ENCODE measurements around the gene FUT4.
"Not testable (repeated sequence)": the region's sequence is repeated elsewhere in the genome, so short reads cannot be mapped to it uniquely, and the experiment has no call there.

FUT4 gene

GRCh38 chr11:94543695-94544645 lies at the start of gene FUT4:
Gene FUT4 (plus strand): TSS chr11:94543921. CDS start chr11:94544134, 213 bp downstream.
- peak; percentile 6 to 87 (median 69) for DNase-seq

- DNase-seq, result no peak
These were observed 49.5 kb upstream of the FUT4 start for GRCh38 chr11:94494126-94494680.

GRCh38 chr11:94500181-94500580 lies 43.5 kb upstream of the FUT4 start:
- DNase-seq, result no peak

GRCh38 chr11:94501522-94501921 lies 42.2 kb upstream of the FUT4 start:
- DNase-seq, result no peak

GRCh38 chr11:94504689-94505293 lies 38.9 kb upstream of the FUT4 start:
- peak in 1 of 14 donors; percentile 1 for DNase-seq

GRCh38 chr11:94506513-94506912 lies 37.2 kb upstream of the FUT4 start:
- DNase-seq, result not testable (repeated sequence)

GRCh38 chr11:94507485-94507884 lies 36.2 kb upstream of the FUT4 start:
- no peak for DNase-seq

- peak in 12 of 14 donors; percentile 2 to 55 (median 26) for DNase-seq
These were observed 31.6 kb upstream of the FUT4 start, which contains the start of gene C11orf97 for GRCh38 chr11:94511932-94512781. Gene C11orf97 (plus strand): TSS chr11:94512461. CDS start chr11:94512529, 68 bp downstream.

GRCh38 chr11:94513091-94513490 lies 30.6 kb upstream of the FUT4 start:
- peak in 1 of 14 donors; percentile 15 for DNase-seq

- no peak for DNase-seq
These were observed 28.3 kb upstream of the FUT4 start for GRCh38 chr11:94515398-94515797.

- no peak for DNase-seq
These were observed 27.0 kb upstream of the FUT4 start for GRCh38 chr11:94516725-94517124.

- no peak for DNase-seq
These were observed 25.4 kb upstream of the FUT4 start for GRCh38 chr11:94518300-94518699.

GRCh38 chr11:94519478-94520084 lies 24.1 kb upstream of the FUT4 start:
- DNase-seq, result peak in 2 of 14 donors; percentile 23 to 24

GRCh38 chr11:94521684-94522083 lies 22.0 kb upstream of the FUT4 start:
- no peak for DNase-seq

GRCh38 chr11:94524341-94524740 lies 19.4 kb upstream of the FUT4 start:
- DNase-seq, result no peak

GRCh38 chr11:94525546-94526324 lies 18.0 kb upstream of the FUT4 start:
- DNase-seq, result peak in 2 of 14 donors; percentile 2 to 8

- DNase-seq, result no peak
These were observed 16.9 kb upstream of the FUT4 start for GRCh38 chr11:94526645-94527438.

- no peak for DNase-seq
These were observed 15.2 kb upstream of the FUT4 start for GRCh38 chr11:94528551-94528950.

GRCh38 chr11:94532211-94532610 lies 11.5 kb upstream of the FUT4 start:
- no peak for DNase-seq

- no peak for DNase-seq
These were observed 10.5 kb upstream of the FUT4 start for GRCh38 chr11:94533206-94533605.

All from C1 segment of cervical spinal cord (tissue), 14 donors.